ENCODE results near the gene PPP1R9B.

DNA sequence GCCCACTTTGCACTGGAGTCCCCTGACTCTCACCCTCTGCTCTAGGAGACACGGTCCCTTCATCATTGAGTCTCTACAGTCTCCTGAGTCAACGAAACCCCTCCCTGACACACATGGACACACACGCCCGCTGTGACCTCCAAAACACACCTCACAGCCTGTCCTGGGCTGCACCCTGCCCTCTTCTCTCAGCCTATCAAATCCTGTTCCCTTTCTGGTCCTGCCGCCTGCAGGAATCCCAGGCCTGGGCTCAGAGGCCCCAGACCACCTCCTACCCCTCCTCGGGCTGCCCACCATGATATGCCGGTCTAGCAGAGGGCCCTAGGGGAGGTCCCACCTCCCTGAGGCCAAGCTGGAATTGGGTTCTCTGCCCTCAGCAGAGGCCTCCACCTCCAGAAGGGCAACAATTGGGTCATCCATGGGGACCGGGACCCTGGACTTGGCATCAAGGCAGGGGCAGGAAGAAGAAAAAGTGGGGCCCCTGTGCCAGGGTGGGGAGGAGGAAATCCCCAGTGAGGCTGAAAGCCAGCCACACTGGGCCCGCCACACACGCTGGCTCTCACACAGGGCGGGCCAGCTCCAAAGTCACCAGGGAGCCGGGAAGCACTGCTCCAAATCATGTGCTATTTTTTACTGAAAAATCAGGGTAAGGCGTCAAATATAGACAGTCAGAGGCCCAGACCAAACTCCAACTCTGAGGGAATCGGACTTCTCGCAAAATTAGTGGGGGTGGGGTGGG is 3.4 kb downstream of the PPP1R9B start:
- TF ChIP-seq, protein P1, sequence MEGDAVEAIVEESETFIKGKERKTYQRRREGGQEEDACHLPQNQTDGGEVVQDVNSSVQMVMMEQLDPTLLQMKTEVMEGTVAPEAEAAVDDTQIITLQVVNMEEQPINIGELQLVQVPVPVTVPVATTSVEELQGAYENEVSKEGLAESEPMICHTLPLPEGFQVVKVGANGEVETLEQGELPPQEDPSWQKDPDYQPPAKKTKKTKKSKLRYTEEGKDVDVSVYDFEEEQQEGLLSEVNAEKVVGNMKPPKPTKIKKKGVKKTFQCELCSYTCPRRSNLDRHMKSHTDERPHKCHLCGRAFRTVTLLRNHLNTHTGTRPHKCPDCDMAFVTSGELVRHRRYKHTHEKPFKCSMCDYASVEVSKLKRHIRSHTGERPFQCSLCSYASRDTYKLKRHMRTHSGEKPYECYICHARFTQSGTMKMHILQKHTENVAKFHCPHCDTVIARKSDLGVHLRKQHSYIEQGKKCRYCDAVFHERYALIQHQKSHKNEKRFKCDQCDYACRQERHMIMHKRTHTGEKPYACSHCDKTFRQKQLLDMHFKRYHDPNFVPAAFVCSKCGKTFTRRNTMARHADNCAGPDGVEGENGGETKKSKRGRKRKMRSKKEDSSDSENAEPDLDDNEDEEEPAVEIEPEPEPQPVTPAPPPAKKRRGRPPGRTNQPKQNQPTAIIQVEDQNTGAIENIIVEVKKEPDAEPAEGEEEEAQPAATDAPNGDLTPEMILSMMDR (IDR thresholded peaks at IDR 0.05): no peak
- no peak for TF ChIP-seq POLR2A (IDR thresholded peaks at IDR 0.05; ENCODE audit: low read depth)
- no peak for TF ChIP-seq EP300 (IDR thresholded peaks at IDR 0.05)

Measured in esophagus muscularis mucosa (tissue), 4 donors.